ENCODE results near the gene RAVER2. TPM values are rescaled to one million over a fixed set of nuclear protein-coding genes. Genes with fewer than 3 reads are reported as not detected.
"Not testable (repeated sequence)": the region's sequence is repeated elsewhere in the genome, so short reads cannot be mapped to it uniquely, and the experiment has no call there.

Gene RAVER2
- total RNA-seq, 1 donor, result 7.2 TPM

DNA sequence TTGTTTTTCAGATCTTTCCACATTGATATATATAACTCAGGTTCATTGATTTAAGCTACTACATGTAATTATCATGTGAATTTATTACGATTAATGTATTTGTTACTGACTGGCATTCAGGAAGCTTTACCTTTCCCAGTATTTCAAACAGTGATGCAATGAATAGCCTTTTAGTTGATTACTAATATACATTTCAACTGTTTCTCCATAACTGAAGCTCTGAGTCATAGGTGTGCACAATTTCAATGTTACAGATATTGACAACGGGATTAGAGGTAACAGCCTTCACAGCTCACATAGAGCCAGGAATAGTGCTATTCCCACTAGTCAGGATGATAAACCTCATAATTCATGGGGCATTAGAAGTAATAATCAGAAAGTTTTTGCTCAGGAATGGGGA is 25.1 kb downstream of the RAVER2 start:
- H3K4me3 ChIP-seq (ENCODE audit: low read depth, low read length), result no peak overlapping the region
- no peak for TF ChIP-seq CTCF (IDR thresholded peaks at IDR 0.05; ENCODE audit: insufficient read depth, low read length)
- DNase-seq (ENCODE audit: low read depth), result no peak

- H3K4me3 ChIP-seq (ENCODE audit: low read depth, low read length); DNase-seq (ENCODE audit: low read depth): not testable (repeated sequence)
Observed at GRCh38 chr1:64773306-64773705, 28.4 kb downstream of the RAVER2 start.

DNA sequence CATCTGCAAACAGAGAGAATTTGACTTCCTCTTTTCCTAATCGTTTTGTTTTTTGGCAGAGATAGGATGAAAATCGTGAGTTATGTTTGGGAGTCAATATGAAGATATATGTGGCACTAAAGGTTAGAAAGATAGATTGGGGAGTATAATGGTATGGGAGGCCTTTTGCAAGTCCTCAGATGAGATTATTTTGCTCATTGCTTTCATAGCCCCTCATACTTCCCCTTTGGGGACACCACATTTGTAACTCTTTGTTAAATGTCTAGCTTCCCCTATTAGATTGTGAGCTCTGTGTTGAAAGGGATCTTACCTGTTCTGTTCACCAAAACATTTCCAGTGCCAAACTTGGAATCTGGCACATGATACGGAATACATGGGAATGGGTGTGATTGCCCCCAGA is 30.2 kb downstream of the RAVER2 start:
- no peak for DNase-seq (ENCODE audit: low read depth)
- H3K4me3 ChIP-seq (ENCODE audit: low read depth, low read length), result no peak overlapping the region
- TF ChIP-seq CTCF (IDR thresholded peaks at IDR 0.05; ENCODE audit: insufficient read depth, low read length), result no peak

GRCh38 chr1:64782044-64782443 is 37.2 kb downstream of the RAVER2 start:
- H3K4me3 ChIP-seq (ENCODE audit: low read depth, low read length); DNase-seq (ENCODE audit: low read depth): not testable (repeated sequence)

DNA sequence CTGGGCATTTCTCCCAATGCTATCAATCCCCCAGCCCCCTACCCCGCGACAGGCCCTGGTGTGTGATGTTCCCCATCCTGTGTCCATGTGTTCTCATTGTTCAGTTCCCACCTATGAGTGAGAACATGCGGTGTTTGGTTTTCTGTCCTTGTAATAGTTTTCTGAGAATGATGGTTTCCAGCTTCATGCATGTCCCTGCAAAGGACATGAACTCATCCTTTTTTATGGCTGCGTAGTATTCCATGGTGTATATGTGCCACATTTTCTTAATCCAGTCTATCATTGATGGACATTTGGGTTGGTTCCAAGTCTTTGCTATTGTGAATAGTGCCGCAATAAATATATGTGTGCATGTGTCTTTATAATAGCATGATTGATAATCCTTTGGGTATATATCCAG is 38.0 kb downstream of the RAVER2 start:
- H3K4me3 ChIP-seq (ENCODE audit: low read depth, low read length); DNase-seq (ENCODE audit: low read depth): not testable (repeated sequence)

DNA sequence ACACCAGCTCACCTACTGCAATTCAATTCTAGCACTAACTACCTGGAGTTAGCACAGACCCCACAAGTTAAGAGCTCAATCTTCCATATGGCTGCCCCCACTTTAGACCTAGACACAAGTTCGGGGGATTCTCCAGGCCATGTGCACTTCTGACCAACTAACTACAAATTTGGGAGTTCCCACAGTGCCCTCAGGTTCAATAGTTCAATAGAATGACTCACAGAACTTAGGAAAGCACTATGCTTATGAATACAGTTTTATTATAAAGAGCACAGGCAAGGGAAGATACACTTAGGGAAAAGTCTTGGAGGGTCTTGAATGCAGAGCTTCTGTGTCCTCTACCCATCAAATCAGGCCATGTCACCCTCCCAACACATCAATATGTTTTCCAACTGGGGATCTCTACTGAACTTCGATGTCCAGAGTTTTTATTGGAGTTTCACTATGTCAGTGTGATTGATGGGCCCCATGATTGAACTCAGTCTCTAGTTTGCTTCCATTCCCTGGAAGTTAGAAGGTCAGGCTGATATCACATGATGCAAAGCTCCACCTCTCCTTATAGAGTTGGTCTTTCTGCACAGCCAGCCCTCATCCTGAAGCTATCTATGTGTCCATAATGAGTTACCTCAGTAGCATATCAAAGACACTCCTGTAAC is 46.1 kb downstream of the RAVER2 start:
- no peak for DNase-seq (ENCODE audit: low read depth)
- H3K4me3 ChIP-seq (ENCODE audit: low read depth, low read length), result no peak overlapping the region
- no peak for TF ChIP-seq CTCF (IDR thresholded peaks at IDR 0.05; ENCODE audit: insufficient read depth, low read length)

- no peak for DNase-seq (ENCODE audit: low read depth)
- TF ChIP-seq CTCF (IDR thresholded peaks at IDR 0.05; ENCODE audit: insufficient read depth, low read length), result no peak
- H3K4me3 ChIP-seq (ENCODE audit: low read depth, low read length), result no peak overlapping the region
Observed at GRCh38 chr1:64798872-64799271, 54.0 kb downstream of the RAVER2 start.

DNA sequence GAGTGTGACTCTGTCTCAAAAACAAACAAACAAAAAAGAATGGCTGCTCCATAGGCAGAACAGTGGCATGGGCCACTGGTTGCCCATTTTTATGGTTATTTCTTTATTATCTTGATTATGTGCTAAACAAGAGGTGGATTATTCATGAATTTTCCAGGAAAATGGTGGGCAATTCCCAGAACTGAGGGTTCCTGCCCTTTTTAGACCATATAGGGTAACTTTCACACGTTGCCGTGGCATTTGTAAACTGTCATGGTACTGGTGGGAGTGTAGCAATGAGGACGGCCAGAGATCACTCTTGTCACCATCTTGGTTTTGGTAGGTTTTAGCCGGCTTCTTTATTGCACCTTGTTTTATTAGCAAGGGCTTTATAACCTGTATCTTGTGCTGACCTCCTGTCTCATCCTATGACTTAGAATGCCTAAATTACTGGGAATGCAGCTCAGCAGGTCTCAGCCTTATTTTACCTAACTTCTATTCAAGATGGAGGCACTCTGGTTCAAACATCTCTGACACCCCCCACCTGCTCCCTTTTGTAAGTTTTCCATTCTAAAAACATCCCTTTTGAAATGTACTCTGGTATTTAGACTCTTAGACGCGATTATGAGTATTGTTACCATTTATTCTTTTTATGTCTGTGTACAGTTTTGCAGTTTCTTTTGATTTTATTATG is 57.1 kb downstream of the RAVER2 start:
- no peak for TF ChIP-seq CTCF (IDR thresholded peaks at IDR 0.05; ENCODE audit: insufficient read depth, low read length)
- no peak for DNase-seq (ENCODE audit: low read depth)
- no peak overlapping the region for H3K4me3 ChIP-seq (ENCODE audit: low read depth, low read length)

Measured in fibroblast of the aortic adventitia (primary cell).